Pons (tissue), 1 donor: ENCODE results near the gene P2RX3.
"Not testable (repeated sequence)": the region's sequence is repeated elsewhere in the genome, so short reads cannot be mapped to it uniquely, and the experiment has no call there.

Experiments
- DNase-seq: peaks from one replicate; pipeline ENCODE4 v3.0.0-alpha.2; 2016; ENCODE audit warnings: low spot score

The P2RX3 gene

GRCh38 chr11:57349491-57350274 is 11.5 kb downstream of the P2RX3 start:
- no peak for DNase-seq

- DNase-seq: no peak
Measured at GRCh38 chr11:57353036-57353435, 14.9 kb downstream of the P2RX3 start.

GRCh38 chr11:57353446-57353845 is 15.3 kb downstream of the P2RX3 start:
- no peak for DNase-seq

- peak; percentile 12 for DNase-seq
Measured at GRCh38 chr11:57353852-57354251, 15.7 kb downstream of the P2RX3 start.

GRCh38 chr11:57354699-57355098 is 16.5 kb downstream of the P2RX3 start:
- DNase-seq: no peak

GRCh38 chr11:57356268-57356667 is 18.1 kb downstream of the P2RX3 start:
- peak; percentile 30 for DNase-seq

- no peak for DNase-seq
Measured at GRCh38 chr11:57357310-57357709, 19.2 kb downstream of the P2RX3 start.

GRCh38 chr11:57357856-57358255 is 19.7 kb downstream of the P2RX3 start:
- DNase-seq: no peak

GRCh38 chr11:57358543-57358961 is 20.4 kb downstream of the P2RX3 start:
- DNase-seq: no peak

GRCh38 chr11:57358991-57359390 is 20.8 kb downstream of the P2RX3 start:
- DNase-seq: no peak

GRCh38 chr11:57359396-57359795 is 21.2 kb downstream of the P2RX3 start:
- no peak for DNase-seq

GRCh38 chr11:57359896-57360690 is 21.9 kb downstream of the P2RX3 start:
- no peak for DNase-seq

- DNase-seq: no peak
Measured at GRCh38 chr11:57360991-57361390, 22.8 kb downstream of the P2RX3 start.

- not testable (repeated sequence) for DNase-seq
Measured at GRCh38 chr11:57361420-57361819, 23.3 kb downstream of the P2RX3 start.

GRCh38 chr11:57361926-57362325 is 23.8 kb downstream of the P2RX3 start:
- DNase-seq: no peak

- DNase-seq: no peak
Measured at GRCh38 chr11:57363131-57364080, 25.3 kb downstream of the P2RX3 start.

- DNase-seq: no peak
Measured at GRCh38 chr11:57364851-57365660, 26.9 kb downstream of the P2RX3 start.

GRCh38 chr11:57368106-57368844 is 30.1 kb downstream of the P2RX3 start:
- DNase-seq: no peak

- no peak for DNase-seq
Measured at GRCh38 chr11:57368845-57369232, 30.7 kb downstream of the P2RX3 start.

- no peak for DNase-seq
Measured at GRCh38 chr11:57370251-57370650, 32.1 kb downstream of the P2RX3 start.

GRCh38 chr11:57370941-57371340 is 32.8 kb downstream of the P2RX3 start:
- no peak for DNase-seq
